ENCODE results near the gene GPATCH11.

GPATCH11 gene

GRCh38 chr2:37109523-37109922 is 25.2 kb downstream of the GPATCH11 start:
- DNase-seq (ENCODE audit: low read depth) = no peak

DNA sequence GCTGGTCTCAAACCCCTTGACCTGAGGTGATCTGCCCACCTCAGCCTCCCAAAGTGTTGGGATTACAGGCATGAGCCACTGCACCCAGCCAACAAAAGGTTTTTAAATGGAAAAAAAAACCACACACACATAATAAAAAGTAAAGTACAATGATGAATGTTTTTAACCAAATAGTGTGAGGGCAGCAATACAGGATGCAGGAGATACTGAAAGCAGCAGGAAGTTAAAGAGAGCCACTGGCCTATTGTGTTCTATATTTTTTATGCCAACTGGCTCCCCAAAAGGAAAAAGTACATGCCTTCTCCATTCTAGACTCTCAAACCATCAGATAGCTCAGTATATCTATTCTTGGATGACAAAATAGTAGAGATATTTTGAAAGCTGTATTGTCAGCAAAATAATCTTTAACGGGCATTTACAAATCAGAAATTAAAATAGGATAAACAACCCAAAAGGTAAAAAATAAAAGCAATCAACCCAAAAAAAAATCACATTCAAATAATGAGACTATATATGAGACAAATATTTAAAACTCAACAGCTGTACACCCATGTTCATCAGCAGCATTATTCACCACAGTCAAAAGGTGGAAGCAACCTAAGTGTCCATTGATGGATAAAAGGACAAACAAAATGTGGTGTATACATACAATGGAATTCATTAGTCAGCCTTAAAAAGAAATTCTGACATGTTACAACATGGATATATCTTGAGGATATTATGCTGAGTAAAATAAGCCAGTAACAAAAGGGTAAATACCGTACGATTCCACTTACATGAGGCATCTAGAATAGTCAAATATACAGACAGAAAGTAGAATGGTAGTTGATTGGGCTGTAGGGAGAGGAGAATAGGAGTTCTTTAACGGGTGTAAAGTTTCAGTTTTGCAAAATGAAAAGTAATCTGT is 26.2 kb downstream of the GPATCH11 start:
- no peak for DNase-seq (ENCODE audit: low read depth)

- DNase-seq (ENCODE audit: low read depth) = no peak
Measured at GRCh38 chr2:37111958-37112357, 27.6 kb downstream of the GPATCH11 start.

GRCh38 chr2:37117566-37117965 is 33.2 kb downstream of the GPATCH11 start:
- no peak for DNase-seq (ENCODE audit: low read depth)

DNA sequence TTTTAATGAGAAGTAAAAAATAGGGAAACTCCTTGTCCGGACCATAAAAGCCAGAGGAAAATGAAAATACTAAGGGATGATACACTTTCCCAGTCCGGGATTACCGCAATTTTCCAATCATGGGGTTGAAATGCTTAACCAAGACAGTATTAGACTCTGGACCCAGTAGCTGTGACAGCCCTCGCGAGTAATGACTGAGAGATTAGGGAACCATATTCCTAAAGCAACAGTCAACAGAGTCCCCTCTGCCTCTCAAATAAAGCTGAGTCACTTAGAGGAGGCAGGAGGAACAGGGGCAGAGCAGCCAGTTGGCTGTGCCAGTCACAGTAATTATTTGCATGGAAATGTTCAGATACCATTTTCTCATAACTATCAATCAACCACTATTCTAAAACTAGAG is 34.8 kb downstream of the GPATCH11 start:
- no peak for DNase-seq (ENCODE audit: low read depth)

- DNase-seq (ENCODE audit: low read depth) = no peak
Measured at GRCh38 chr2:37125416-37125815, 41.1 kb downstream of the GPATCH11 start.

GRCh38 chr2:37132914-37133313 is 48.6 kb downstream of the GPATCH11 start:
- no peak for DNase-seq (ENCODE audit: low read depth)

- DNase-seq (ENCODE audit: low read depth) = no peak
Measured at GRCh38 chr2:37142546-37142945, 58.2 kb downstream of the GPATCH11 start.

DNA sequence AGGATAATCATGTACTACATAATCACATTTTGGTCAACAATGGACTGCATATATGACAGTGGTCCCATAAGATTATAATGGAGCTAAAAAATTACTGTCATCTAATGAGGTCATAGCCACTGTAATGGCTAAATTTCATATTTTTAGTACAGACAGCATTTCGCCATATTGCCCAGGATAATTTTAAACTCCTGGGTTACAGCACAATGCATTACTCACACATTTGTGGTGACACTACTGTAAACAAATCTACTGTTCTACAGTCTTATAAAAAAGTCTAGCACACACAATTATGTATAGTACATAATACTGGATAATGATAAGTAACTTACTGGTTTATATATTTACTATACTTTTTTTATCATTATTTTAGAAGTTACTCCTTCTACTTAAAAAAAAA is 59.7 kb downstream of the GPATCH11 start:
- peak; percentile 78 for DNase-seq (ENCODE audit: low read depth)

GRCh38 chr2:37146062-37146461 is 61.7 kb downstream of the GPATCH11 start:
- DNase-seq (ENCODE audit: low read depth) = no peak

- DNase-seq (ENCODE audit: low read depth) = no peak
Measured at GRCh38 chr2:37148325-37148724, 64.0 kb downstream of the GPATCH11 start.

Data from amniotic epithelial cell (primary cell).